Thyroid gland (tissue), 4 donors: ENCODE data around the gene RAI1.

Source experiments
- POLR2A ChIP-seq, 2 donors: fragments of 450-650 bp; IDR thresholded peaks; one replicate each; pipeline ENCODE4 v1.6.1; 2017; ENCODE audit warnings: antibody characterized with exemption in 2 of 2, mild to moderate bottlenecking in 2 of 2, moderate library complexity in 1 of 2
- TF ChIP-seq, protein P1 (sequence below), 6 experiments: fragments of 200-600 bp in 3 of 6; fragments of 450-650 bp in 3 of 6; sonication (generic) in 3 of 6; IDR thresholded peaks; one replicate each; pipeline ENCODE4 v1.5.1; 2016 to 2019; ENCODE audit warnings: antibody characterized with exemption in 6 of 6, mild to moderate bottlenecking in 2 of 6, inconsistent platforms in 1 of 6, moderate library complexity in 1 of 6

DNA sequence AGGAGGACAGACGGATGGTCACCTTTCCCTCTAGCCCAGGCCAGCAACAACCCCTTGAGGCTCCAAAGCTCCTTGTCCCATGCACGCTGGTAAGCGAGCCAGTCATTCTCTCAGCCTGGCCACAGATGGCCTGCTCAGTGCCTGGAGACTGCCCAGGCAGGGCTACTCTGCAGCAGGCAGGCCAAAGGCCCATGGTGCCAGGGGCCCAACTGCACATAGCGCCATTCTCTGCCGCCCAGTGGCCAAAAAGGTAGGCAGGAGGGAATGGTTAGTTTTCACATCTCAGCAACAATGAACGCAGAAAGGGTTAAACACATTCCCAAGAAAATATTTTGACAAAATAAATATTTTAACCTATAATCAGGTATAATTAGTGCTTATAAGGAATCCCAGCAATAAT, 163.2 kb downstream of the RAI1 start:
- TF ChIP-seq, protein P1, sequence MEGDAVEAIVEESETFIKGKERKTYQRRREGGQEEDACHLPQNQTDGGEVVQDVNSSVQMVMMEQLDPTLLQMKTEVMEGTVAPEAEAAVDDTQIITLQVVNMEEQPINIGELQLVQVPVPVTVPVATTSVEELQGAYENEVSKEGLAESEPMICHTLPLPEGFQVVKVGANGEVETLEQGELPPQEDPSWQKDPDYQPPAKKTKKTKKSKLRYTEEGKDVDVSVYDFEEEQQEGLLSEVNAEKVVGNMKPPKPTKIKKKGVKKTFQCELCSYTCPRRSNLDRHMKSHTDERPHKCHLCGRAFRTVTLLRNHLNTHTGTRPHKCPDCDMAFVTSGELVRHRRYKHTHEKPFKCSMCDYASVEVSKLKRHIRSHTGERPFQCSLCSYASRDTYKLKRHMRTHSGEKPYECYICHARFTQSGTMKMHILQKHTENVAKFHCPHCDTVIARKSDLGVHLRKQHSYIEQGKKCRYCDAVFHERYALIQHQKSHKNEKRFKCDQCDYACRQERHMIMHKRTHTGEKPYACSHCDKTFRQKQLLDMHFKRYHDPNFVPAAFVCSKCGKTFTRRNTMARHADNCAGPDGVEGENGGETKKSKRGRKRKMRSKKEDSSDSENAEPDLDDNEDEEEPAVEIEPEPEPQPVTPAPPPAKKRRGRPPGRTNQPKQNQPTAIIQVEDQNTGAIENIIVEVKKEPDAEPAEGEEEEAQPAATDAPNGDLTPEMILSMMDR (IDR thresholded peaks at IDR 0.05): no peak
- TF ChIP-seq POLR2A (IDR thresholded peaks at IDR 0.05): no peak
